NCI-H345 treated with DMSO at 0.1 percent for 48 hours (cell line): ENCODE results near the gene PLEKHG4B.

Experiments used
- DNase-seq: peaks from one replicate; lab custom pipeline; 2025; ENCODE audit not compliant: unreplicated experiment; lab: John Stamatoyannopoulos, UW

Gene PLEKHG4B

GRCh38 chr5:169071-169727, 77.2 kb downstream of the PLEKHG4B start:
- no peak for DNase-seq

- no peak for DNase-seq
These were observed 77.7 kb downstream of the PLEKHG4B start for GRCh38 chr5:169728-170094.

GRCh38 chr5:170971-171800, 79.2 kb downstream of the PLEKHG4B start:
- DNase-seq, result no peak

GRCh38 chr5:171801-172331, 79.9 kb downstream of the PLEKHG4B start:
- DNase-seq, result no peak

- DNase-seq, result no peak
These were observed 80.5 kb downstream of the PLEKHG4B start for GRCh38 chr5:172421-172820.

GRCh38 chr5:172841-173251, 80.9 kb downstream of the PLEKHG4B start:
- no peak for DNase-seq

GRCh38 chr5:173392-174290, 81.7 kb downstream of the PLEKHG4B start:
- no peak for DNase-seq

- DNase-seq, result no peak
These were observed 82.3 kb downstream of the PLEKHG4B start for GRCh38 chr5:174291-174600.

- DNase-seq, result no peak
These were observed 83.0 kb downstream of the PLEKHG4B start for GRCh38 chr5:174876-175465.

GRCh38 chr5:176296-176823, 84.4 kb downstream of the PLEKHG4B start:
- no peak for DNase-seq

- DNase-seq, result peak; percentile 55
These were observed 86.1 kb downstream of the PLEKHG4B start for GRCh38 chr5:178110-178509.

- no peak for DNase-seq
These were observed 87.4 kb downstream of the PLEKHG4B start for GRCh38 chr5:179401-179800.

GRCh38 chr5:180286-180918, 88.4 kb downstream of the PLEKHG4B start:
- DNase-seq, result no peak

- DNase-seq, result no peak
These were observed 89.2 kb downstream of the PLEKHG4B start for GRCh38 chr5:181160-181559.

- DNase-seq, result no peak
These were observed 89.6 kb downstream of the PLEKHG4B start for GRCh38 chr5:181566-181965.

- DNase-seq, result no peak
These were observed 90.2 kb downstream of the PLEKHG4B start for GRCh38 chr5:182126-182525.

- no peak for DNase-seq
These were observed 92.5 kb downstream of the PLEKHG4B start for GRCh38 chr5:184471-184870.

- DNase-seq, result no peak
These were observed 93.4 kb downstream of the PLEKHG4B start for GRCh38 chr5:185095-186070.
